ENCODE data around the gene ZRANB1. TPM values are rescaled to one million over a fixed set of nuclear protein-coding genes. Genes with fewer than 3 reads are reported as not detected.
A peak's percentile ranks its signal among the peaks of the same experiment; 100 is the strongest.

The ZRANB1 gene
- total RNA-seq, 4 donors from 2014 or later: 51.2 to 91.1 (median 74.6) TPM

DNA sequence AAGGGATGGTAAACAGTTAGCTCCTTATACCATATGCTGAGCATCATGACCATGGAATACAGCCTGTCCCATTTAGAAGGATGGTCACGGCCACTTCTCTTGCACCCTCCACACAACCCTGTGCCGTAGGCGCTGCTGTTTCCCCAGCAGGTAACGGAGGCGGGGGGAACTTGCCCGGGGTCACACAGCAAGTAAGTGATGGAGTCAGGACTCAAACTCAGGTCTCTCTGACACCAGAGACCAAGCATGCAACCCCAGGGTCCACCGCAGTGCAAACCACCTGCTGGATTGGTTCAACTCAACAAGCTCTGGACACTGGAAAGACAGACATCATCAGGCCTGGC, 71.6 kb downstream of the ZRANB1 start:
- in situ Hi-C loops (cut with MboI; ENCODE audit: low sequenced_read_pairs in 4 of 4): no loop called here
- H3K27ac ChIP-seq: peak overlapping the region; percentile 90 to 93 (median 91)

DNA sequence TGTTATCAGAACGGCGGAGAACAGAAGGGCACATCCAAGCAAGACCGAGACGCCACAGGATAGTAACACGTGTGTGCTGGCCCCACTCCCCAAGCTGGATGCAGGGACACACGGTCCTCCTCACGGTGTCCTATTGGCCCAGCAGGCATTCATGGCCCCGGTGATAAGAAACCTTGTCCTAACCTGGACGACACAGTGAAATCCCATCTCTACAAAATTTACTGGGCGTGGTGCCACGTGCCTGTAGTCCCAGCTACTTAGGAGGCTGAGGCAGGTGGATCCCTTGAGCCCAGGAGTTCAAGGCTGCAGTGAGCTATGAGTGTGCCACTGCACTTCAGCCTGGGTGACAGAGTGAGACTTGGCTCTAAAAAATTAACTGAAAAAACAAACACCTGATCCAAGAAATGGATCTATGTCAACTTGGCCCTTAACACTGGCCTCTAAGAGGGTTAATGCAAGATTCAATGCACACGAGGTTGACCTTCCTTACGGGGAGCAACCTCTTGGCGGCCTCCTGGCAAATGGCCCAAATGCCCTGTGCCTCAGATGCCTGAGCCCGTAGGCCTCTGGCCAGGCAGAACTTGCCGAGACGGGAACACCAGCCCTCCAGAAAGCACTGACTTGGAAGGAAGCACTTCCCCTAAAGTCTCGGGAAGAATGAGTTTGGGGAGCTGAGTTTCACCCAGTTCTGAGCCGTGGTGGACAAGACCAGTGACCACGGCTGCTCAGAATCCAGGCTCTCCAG, 72.3 kb downstream of the ZRANB1 start:
- in situ Hi-C loops (cut with MboI; ENCODE audit: low sequenced_read_pairs in 4 of 4): no loop called here
- intact Hi-C loops (cut with DNase I; ENCODE audit: low total_unique reads): loop anchor here (5.0 kb wide), 2 partner anchors 48 to 317 kb away; no protein-coding TSS in a partner anchor
- Histone ChIP-seq H3K4me3 (no peak overlapping the region), H3K4me1 (peaks cover 100% of the 10 kb centered on the region in 2 donors), H3K9me3 (no peaks in the 10 kb centered on the region), H3K27ac (peak overlapping the region; percentile 90 to 93 (median 91)), H3K36me3 (no peaks in the 10 kb centered on the region), H3K27me3 (no peaks in the 10 kb centered on the region)
- peak in 1 of 2 donors; percentile 64 for DNase-seq
- TF ChIP-seq POLR2A (IDR thresholded peaks at IDR 0.05): no peak
- TF ChIP-seq, protein P1, sequence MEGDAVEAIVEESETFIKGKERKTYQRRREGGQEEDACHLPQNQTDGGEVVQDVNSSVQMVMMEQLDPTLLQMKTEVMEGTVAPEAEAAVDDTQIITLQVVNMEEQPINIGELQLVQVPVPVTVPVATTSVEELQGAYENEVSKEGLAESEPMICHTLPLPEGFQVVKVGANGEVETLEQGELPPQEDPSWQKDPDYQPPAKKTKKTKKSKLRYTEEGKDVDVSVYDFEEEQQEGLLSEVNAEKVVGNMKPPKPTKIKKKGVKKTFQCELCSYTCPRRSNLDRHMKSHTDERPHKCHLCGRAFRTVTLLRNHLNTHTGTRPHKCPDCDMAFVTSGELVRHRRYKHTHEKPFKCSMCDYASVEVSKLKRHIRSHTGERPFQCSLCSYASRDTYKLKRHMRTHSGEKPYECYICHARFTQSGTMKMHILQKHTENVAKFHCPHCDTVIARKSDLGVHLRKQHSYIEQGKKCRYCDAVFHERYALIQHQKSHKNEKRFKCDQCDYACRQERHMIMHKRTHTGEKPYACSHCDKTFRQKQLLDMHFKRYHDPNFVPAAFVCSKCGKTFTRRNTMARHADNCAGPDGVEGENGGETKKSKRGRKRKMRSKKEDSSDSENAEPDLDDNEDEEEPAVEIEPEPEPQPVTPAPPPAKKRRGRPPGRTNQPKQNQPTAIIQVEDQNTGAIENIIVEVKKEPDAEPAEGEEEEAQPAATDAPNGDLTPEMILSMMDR (IDR thresholded peaks at IDR 0.05 in 4 of 5, conservative IDR thresholded peaks at IDR 0.05 in 1 of 5): no peak
- ATAC-seq: no peak

More for the DNA sequence above, 71.6 kb downstream of the ZRANB1 start:
- TF ChIP-seq, protein P1 (IDR thresholded peaks at IDR 0.05 in 4 of 5, conservative IDR thresholded peaks at IDR 0.05 in 1 of 5): no peak
- TF ChIP-seq POLR2A (IDR thresholded peaks at IDR 0.05): no peak
- Histone ChIP-seq H3K36me3 (no peaks in the 10 kb centered on the region), H3K4me3 (no peak overlapping the region), H3K4me1 (peaks cover 100% of the 10 kb centered on the region in 2 donors), H3K9me3 (no peaks in the 10 kb centered on the region), H3K27me3 (no peaks in the 10 kb centered on the region)
- intact Hi-C loops (cut with DNase I; ENCODE audit: low total_unique reads): loop anchor here (5.0 kb wide), 2 partner anchors 49 to 316 kb away; no protein-coding TSS in a partner anchor
- DNase-seq (peak in 1 of 2 donors; percentile 12), ATAC-seq (no peak)

DNA sequence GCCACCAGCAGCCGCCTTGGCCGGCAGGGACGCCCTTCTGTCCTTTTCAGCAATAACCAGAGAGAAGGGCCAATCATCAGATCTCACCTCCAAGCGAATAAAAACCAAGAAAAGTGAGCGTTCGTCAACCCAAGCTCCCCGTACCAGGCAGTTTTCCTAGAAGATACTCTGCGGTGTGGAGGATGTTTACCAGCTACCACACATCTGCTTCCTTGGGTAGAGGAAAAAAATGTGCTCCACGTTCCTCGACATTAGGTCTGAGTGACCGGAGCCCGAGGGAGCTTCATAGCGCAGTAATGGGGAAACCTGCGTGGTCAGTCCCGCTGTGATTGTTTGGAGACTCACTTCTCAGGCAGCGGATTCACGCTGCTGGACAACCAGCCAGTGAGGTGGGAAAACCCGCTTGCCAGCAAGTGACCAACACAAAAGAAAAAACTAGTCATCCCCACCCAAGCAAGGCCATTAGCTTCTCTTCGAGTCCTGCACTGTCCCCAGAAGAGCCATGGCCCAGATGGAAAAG, 73.0 kb downstream of the ZRANB1 start:
- Histone ChIP-seq H3K27me3 (no peaks in the 10 kb centered on the region), H3K27ac (peak overlapping the region; percentile 90 to 93 (median 91)), H3K4me1 (peaks cover 100% of the 10 kb centered on the region in 2 donors), H3K4me3 (no peak overlapping the region), H3K9me3 (no peaks in the 10 kb centered on the region), H3K36me3 (no peaks in the 10 kb centered on the region)
- TF ChIP-seq POLR2A (IDR thresholded peaks at IDR 0.05): no peak
- TF ChIP-seq, protein P1 (IDR thresholded peaks at IDR 0.05 in 4 of 5, conservative IDR thresholded peaks at IDR 0.05 in 1 of 5): no peak
- in situ Hi-C loops (cut with MboI; ENCODE audit: low sequenced_read_pairs in 4 of 4) (no loop called here), intact Hi-C loops (cut with DNase I; ENCODE audit: low total_unique reads) (loop anchor here (5.0 kb wide), 2 partner anchors 47 to 318 kb away; no protein-coding TSS in a partner anchor)
- ATAC-seq (no peak), DNase-seq (no peak)

DNA sequence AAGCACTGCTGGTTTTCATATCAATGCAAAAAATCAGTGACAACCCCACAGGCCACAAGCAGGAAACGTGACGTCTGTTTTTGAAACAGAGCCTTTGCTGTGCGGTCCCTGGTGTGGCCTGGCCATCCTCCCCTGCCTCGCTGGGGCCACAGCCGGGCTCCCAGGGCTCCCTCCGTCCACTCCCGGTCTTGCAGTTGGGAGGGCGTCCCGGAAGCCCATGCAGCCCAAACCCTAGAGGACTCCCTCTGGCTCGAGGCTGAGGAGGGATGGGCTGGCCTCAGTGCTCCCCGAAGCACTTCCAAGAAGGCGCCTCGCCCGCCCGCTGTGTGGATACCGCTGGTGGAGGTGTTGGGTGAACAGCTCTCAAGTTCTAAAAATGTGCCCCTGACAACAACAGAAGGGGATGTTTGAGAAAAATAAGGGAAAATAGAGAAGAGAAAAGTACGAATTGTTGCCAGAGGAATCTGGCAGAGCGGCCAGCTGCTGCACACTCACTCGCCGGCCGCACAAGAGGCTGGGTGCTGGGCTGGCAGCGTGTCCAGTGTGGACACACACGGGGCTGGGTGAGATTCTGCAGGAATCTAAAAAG, 73.5 kb downstream of the ZRANB1 start:
- H3K27ac ChIP-seq: peak overlapping the region; percentile 90 to 93 (median 91)
- no peaks in the 10 kb centered on the region for H3K27me3 ChIP-seq
- no peaks in the 10 kb centered on the region for H3K9me3 ChIP-seq
- in situ Hi-C loops (cut with MboI; ENCODE audit: low sequenced_read_pairs in 4 of 4) (no loop called here), intact Hi-C loops (cut with DNase I; ENCODE audit: low total_unique reads) (no loop called here)
- ATAC-seq: no peak
- peaks cover 100% of the 10 kb centered on the region in 2 donors for H3K4me1 ChIP-seq
- DNase-seq: no peak
- TF ChIP-seq, protein P1 (IDR thresholded peaks at IDR 0.05 in 4 of 5, conservative IDR thresholded peaks at IDR 0.05 in 1 of 5): no peak
- TF ChIP-seq POLR2A (IDR thresholded peaks at IDR 0.05): no peak
- no peaks in the 10 kb centered on the region for H3K36me3 ChIP-seq
- peak overlapping the region in 3 of 4 donors; percentile 13 to 33 (median 24) for H3K4me3 ChIP-seq
